H9 (cell line): ENCODE measurements around the gene FRMD4B. TPM values are rescaled to one million over a fixed set of nuclear protein-coding genes. Genes with fewer than 3 reads are reported as not detected.

Experiments used
- DNase-seq: peaks from one replicate; pipeline ENCODE4 v3.0.0-alpha.2; 2017
- H2AFZ ChIP-seq: one replicate; pipeline ENCODE4 v1.6.1; 2013; ENCODE audit warnings: mild to moderate bottlenecking, low read length, control low read depth, moderate library complexity
- H2AK5ac ChIP-seq: 2 replicates; pipeline ENCODE4 v1.6.1; 2013; ENCODE audit warnings: low read length, control low read depth, mixed read lengths; ENCODE audit not compliant: insufficient read length
- H2BK120ac ChIP-seq: one replicate; pipeline ENCODE4 v1.6.1; 2013; ENCODE audit warnings: low read depth, mild to moderate bottlenecking, low read length, control low read depth, inconsistent platforms; ENCODE audit not compliant: poor library complexity, severe bottlenecking
- H2BK12ac ChIP-seq: 2 replicates; pipeline ENCODE4 v1.6.1; 2013; ENCODE audit warnings: low read length, control low read depth, mixed read lengths, low read depth; ENCODE audit not compliant: insufficient read length
- H2BK15ac ChIP-seq: 2 replicates; pipeline ENCODE4 v1.6.1; 2013; ENCODE audit warnings: low read depth, low read length, control low read depth
- H2BK20ac ChIP-seq: one replicate; pipeline ENCODE4 v1.6.1; 2013; ENCODE audit warnings: low read depth, mild to moderate bottlenecking, low read length, control low read depth, inconsistent platforms; ENCODE audit not compliant: poor library complexity, severe bottlenecking
- H2BK5ac ChIP-seq: 2 replicates; pipeline ENCODE4 v1.6.1; 2013; ENCODE audit warnings: low read length, control low read depth, mixed read lengths; ENCODE audit not compliant: insufficient read length
- H3K14ac ChIP-seq: 2 replicates; pipeline ENCODE4 v1.6.1; 2013; ENCODE audit warnings: low read length, control low read depth; ENCODE audit not compliant: insufficient read depth
- H3K18ac ChIP-seq: 2 replicates; pipeline ENCODE4 v1.6.1; 2013; ENCODE audit warnings: low read depth, mild to moderate bottlenecking, mixed read lengths, low read length, control low read depth; ENCODE audit not compliant: insufficient read length
- H3K23ac ChIP-seq: 2 replicates; pipeline ENCODE4 v1.6.1; 2013; ENCODE audit warnings: low read length, control low read depth, mixed read lengths, low read depth; ENCODE audit not compliant: insufficient read length
- H3K23me2 ChIP-seq: 2 replicates; pipeline ENCODE4 v1.6.1; 2013; ENCODE audit warnings: low read depth, mild to moderate bottlenecking, mixed read lengths, low read length, control low read depth; ENCODE audit not compliant: insufficient read length, poor library complexity, severe bottlenecking
- H3K27ac ChIP-seq: 2 replicates; pipeline ENCODE4 v1.5.1; 2013; ENCODE audit warnings: low read length, control low read depth, mixed read lengths, low read depth; ENCODE audit not compliant: insufficient read length
- H3K27me3 ChIP-seq: 2 replicates; pipeline ENCODE4 v1.6.1; 2013; ENCODE audit warnings: low read length, control low read depth, inconsistent platforms; ENCODE audit not compliant: insufficient read depth
- H3K4ac ChIP-seq: 2 replicates; pipeline ENCODE4 v1.6.1; 2013; ENCODE audit warnings: low read depth, mild to moderate bottlenecking, control low read depth, inconsistent platforms, low read length, moderate library complexity
- H3K4me1 ChIP-seq: 2 replicates; pipeline ENCODE4 v1.6.1; 2013; ENCODE audit warnings: low read length, control low read depth, inconsistent platforms; ENCODE audit not compliant: insufficient read depth
- H3K4me2 ChIP-seq: 2 replicates; pipeline ENCODE4 v1.6.1; 2013; ENCODE audit warnings: low read length, control low read depth, mixed read lengths; ENCODE audit not compliant: insufficient read length, insufficient read depth
- H3K56ac ChIP-seq: 2 replicates; pipeline ENCODE4 v1.6.1; 2013; ENCODE audit warnings: low read depth, mild to moderate bottlenecking, mixed read lengths, low read length, control low read depth; ENCODE audit not compliant: insufficient read length
- H3K79me1 ChIP-seq: 2 replicates; pipeline ENCODE4 v1.6.1; 2013; ENCODE audit warnings: low read depth, mild to moderate bottlenecking, moderate library complexity, low read length, control low read depth, inconsistent platforms; ENCODE audit not compliant: insufficient read depth, poor library complexity, severe bottlenecking
- H3K79me2 ChIP-seq: 2 replicates; pipeline ENCODE4 v1.6.1; 2013; ENCODE audit warnings: low read length, control low read depth, inconsistent platforms; ENCODE audit not compliant: insufficient read depth
- H3K9ac ChIP-seq: 2 replicates; pipeline ENCODE4 v1.6.1; 2013; ENCODE audit warnings: low read length, control low read depth, mixed read lengths; ENCODE audit not compliant: insufficient read length; ENCODE audit errors: extremely low read depth
- H3K9me3 ChIP-seq: one replicate; pipeline ENCODE4 v1.6.1; 2013; ENCODE audit warnings: low read depth, low read length, inconsistent platforms; ENCODE audit not compliant: control insufficient read depth
- H3T11ph ChIP-seq: one replicate; pipeline ENCODE4 v1.6.1; 2013; ENCODE audit warnings: mild to moderate bottlenecking, low read length, control low read depth, inconsistent platforms
- H4K20me1 ChIP-seq: one replicate; pipeline ENCODE4 v1.6.1; 2013; ENCODE audit not compliant: control insufficient read depth, insufficient read length, insufficient read depth
- H4K5ac ChIP-seq: 2 replicates; pipeline ENCODE4 v1.6.1; 2013; ENCODE audit warnings: low read depth, mild to moderate bottlenecking, mixed read lengths, low read length, control low read depth; ENCODE audit not compliant: insufficient read length
- H4K8ac ChIP-seq: replicated peaks from 2 replicates; pipeline ENCODE4 v1.6.1; 2013; ENCODE audit warnings: low read length, control low read depth, mixed read lengths, low read depth; ENCODE audit not compliant: insufficient read length
- H4K91ac ChIP-seq: 2 replicates; pipeline ENCODE4 v1.6.1; 2013; ENCODE audit warnings: low read depth, mild to moderate bottlenecking, moderate library complexity, mixed read lengths, low read length, control low read depth; ENCODE audit not compliant: insufficient read length
- H3K27ac Mint-ChIP-seq, 3 experiments: 2 replicates in 2 of 3; 3 replicates in 1 of 3; pipeline ENCODE4 v1.8.0; 2020 to 2021; ENCODE audit warnings: mixed read lengths in 3 of 3, mild to moderate bottlenecking in 1 of 3, moderate library complexity in 1 of 3
- H3K27me3 Mint-ChIP-seq: 2 replicates; pipeline ENCODE4 v1.8.0; 2021; ENCODE audit warnings: low read depth, mild to moderate bottlenecking, moderate library complexity, mixed read lengths
- H3K36me3 Mint-ChIP-seq, 3 experiments: 2 replicates in 2 of 3; 3 replicates in 1 of 3; pipeline ENCODE4 v1.8.0; 2020 to 2021; ENCODE audit warnings: low read depth in 3 of 3, mixed read lengths in 3 of 3; ENCODE audit not compliant: insufficient read depth in 1 of 3
- H3K4me1 Mint-ChIP-seq, 2 experiments: 2 replicates each; pipeline ENCODE4 v1.8.0; 2020; ENCODE audit warnings: mixed read lengths in 2 of 2
- H3K4me3 Mint-ChIP-seq, 2 experiments: 2 replicates in 1 of 2; 3 replicates in 1 of 2; pipeline ENCODE4 v1.8.0; 2020 to 2021; ENCODE audit warnings: mild to moderate bottlenecking in 2 of 2, mixed read lengths in 2 of 2, moderate library complexity in 1 of 2
- H3K9me3 Mint-ChIP-seq, 2 experiments: 2 replicates in 1 of 2; 3 replicates in 1 of 2; pipeline ENCODE4 v1.8.0; 2020; ENCODE audit warnings: mild to moderate bottlenecking in 2 of 2, mixed read lengths in 2 of 2, moderate library complexity in 1 of 2
- WGBS: extraction: QIAGEN DNeasy Blood & Tissue Kit; methylation state at CpG from one replicate; pipeline ENCODE4 v1.1.7; 2013; ENCODE audit warnings: missing lambda C conversion rate, low lambda C conversion rate, mixed read lengths; ENCODE audit not compliant: insufficient read length; ENCODE audit errors: extremely low coverage; 5-methylcytosine and 5-hydroxymethylcytosine counted together
- total RNA-seq: library from RNA; stranded (reverse); gene quantifications from 2 replicates; pipeline ENCODE4 v1.2.1, GENCODE V29; 2021
- TF ChIP-seq, protein P1 (sequence below): fragments of 200-600 bp; sonication (generic); conservative IDR thresholded peaks from 3 replicates; pipeline ENCODE4 v1.8.0; 2021; ENCODE audit warnings: antibody characterized with exemption, mild to moderate bottlenecking

The FRMD4B gene
- total RNA-seq, 1 experiment from 2014 or later = 3.4 TPM

DNA sequence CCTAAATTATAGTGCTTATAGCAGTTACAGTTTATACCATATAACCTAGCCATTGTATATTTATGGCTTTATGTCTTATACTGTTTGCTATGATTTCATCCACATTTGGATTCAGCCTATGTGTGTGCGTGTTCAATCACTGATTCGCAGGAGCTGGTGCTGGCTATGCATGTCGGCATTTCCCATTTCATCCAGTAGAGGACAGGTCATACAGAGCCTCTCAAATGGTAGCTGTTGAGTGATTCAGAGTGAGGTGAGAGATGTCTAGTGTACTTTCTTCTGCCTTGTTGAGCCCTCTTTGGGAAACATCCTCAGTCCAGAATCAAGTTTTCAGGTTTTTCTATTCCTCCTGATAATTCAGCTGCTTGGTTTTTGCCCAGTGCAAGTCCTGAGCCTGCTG is 76.1 kb downstream of the FRMD4B start:
- no peaks in the 10 kb centered on the region for H3K79me1 ChIP-seq
- H4K5ac ChIP-seq = no peak overlapping the region
- H4K8ac ChIP-seq = no peak overlapping the region
- H3K9ac ChIP-seq = no peak overlapping the region
- no peak overlapping the region for H2BK15ac ChIP-seq
- H3K14ac ChIP-seq = no peak overlapping the region
- no peak overlapping the region for H3T11ph ChIP-seq
- H2BK20ac ChIP-seq = no peak overlapping the region
- TF ChIP-seq, protein P1, sequence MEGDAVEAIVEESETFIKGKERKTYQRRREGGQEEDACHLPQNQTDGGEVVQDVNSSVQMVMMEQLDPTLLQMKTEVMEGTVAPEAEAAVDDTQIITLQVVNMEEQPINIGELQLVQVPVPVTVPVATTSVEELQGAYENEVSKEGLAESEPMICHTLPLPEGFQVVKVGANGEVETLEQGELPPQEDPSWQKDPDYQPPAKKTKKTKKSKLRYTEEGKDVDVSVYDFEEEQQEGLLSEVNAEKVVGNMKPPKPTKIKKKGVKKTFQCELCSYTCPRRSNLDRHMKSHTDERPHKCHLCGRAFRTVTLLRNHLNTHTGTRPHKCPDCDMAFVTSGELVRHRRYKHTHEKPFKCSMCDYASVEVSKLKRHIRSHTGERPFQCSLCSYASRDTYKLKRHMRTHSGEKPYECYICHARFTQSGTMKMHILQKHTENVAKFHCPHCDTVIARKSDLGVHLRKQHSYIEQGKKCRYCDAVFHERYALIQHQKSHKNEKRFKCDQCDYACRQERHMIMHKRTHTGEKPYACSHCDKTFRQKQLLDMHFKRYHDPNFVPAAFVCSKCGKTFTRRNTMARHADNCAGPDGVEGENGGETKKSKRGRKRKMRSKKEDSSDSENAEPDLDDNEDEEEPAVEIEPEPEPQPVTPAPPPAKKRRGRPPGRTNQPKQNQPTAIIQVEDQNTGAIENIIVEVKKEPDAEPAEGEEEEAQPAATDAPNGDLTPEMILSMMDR = peak; percentile 65
- no peak for DNase-seq
- H4K91ac ChIP-seq = no peak overlapping the region
- no peak overlapping the region for H3K23ac ChIP-seq
- no peak overlapping the region for H3K27ac Mint-ChIP-seq
- no CpG with 5 or more reads among the region's 3 CpGs for WGBS
- H3K4me1 Mint-ChIP-seq = peaks cover 4 to 6% of the 10 kb centered on the region in 2 experiments; a peak in 3 of 4 replicates
- H3K4me3 Mint-ChIP-seq = no peak overlapping the region
- no peak overlapping the region for H2BK5ac ChIP-seq
- no peaks in the 10 kb centered on the region; the same call in 1 of the 2 replicates for H3K27me3 Mint-ChIP-seq
- no peaks in the 10 kb centered on the region for H3K9me3 ChIP-seq
- no peaks in the 10 kb centered on the region for H3K36me3 Mint-ChIP-seq
- no peak overlapping the region for H2BK12ac ChIP-seq
- H3K9me3 Mint-ChIP-seq = no peaks in the 10 kb centered on the region
- no peak overlapping the region for H3K27ac ChIP-seq
- no peak overlapping the region for H3K18ac ChIP-seq
- H2AFZ ChIP-seq = no peak overlapping the region
- H3K27me3 ChIP-seq = no peaks in the 10 kb centered on the region
- H4K20me1 ChIP-seq = no peaks in the 10 kb centered on the region
- no peaks in the 10 kb centered on the region for H3K23me2 ChIP-seq
- H3K79me2 ChIP-seq = no peaks in the 10 kb centered on the region
- H2AK5ac ChIP-seq = no peak overlapping the region
- H2BK120ac ChIP-seq = no peak overlapping the region
- H3K56ac ChIP-seq = no peak overlapping the region
- no peak overlapping the region for H3K4me2 ChIP-seq
- H3K4me1 ChIP-seq = no peaks in the 10 kb centered on the region
- no peak overlapping the region for H3K4ac ChIP-seq
